GM12801 (cell line): Measurements from ENCODE around the gene GPR62.

Source experiments
- TF ChIP-seq, protein P1 (sequence below): IDR thresholded peaks from one replicate; pipeline ENCODE4 v1.5.1; 2011; ENCODE audit warnings: control low read depth; ENCODE audit not compliant: insufficient read length; ENCODE audit errors: extremely low read depth

GPR62 gene

DNA sequence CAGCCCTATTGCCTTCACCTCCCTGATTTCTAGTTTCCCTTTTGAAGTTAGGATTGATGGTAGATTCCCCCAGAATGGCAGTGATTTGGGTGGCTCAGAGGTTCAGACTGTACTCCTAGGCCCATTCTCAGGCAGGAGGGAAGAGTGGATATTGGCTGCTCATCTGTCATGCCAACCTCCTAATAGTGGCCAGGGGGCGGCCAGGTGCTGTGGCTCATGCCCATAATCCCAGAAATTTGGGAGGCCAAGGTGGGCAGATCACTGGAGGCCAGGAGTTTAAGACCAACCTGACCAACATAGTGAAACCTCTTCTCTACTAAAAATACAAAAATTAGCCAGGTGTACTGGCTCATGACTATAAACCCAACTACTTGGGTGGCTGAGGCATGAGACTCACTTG lies 24.7 kb upstream of the GPR62 start:
- TF ChIP-seq, protein P1, sequence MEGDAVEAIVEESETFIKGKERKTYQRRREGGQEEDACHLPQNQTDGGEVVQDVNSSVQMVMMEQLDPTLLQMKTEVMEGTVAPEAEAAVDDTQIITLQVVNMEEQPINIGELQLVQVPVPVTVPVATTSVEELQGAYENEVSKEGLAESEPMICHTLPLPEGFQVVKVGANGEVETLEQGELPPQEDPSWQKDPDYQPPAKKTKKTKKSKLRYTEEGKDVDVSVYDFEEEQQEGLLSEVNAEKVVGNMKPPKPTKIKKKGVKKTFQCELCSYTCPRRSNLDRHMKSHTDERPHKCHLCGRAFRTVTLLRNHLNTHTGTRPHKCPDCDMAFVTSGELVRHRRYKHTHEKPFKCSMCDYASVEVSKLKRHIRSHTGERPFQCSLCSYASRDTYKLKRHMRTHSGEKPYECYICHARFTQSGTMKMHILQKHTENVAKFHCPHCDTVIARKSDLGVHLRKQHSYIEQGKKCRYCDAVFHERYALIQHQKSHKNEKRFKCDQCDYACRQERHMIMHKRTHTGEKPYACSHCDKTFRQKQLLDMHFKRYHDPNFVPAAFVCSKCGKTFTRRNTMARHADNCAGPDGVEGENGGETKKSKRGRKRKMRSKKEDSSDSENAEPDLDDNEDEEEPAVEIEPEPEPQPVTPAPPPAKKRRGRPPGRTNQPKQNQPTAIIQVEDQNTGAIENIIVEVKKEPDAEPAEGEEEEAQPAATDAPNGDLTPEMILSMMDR: no peak

DNA sequence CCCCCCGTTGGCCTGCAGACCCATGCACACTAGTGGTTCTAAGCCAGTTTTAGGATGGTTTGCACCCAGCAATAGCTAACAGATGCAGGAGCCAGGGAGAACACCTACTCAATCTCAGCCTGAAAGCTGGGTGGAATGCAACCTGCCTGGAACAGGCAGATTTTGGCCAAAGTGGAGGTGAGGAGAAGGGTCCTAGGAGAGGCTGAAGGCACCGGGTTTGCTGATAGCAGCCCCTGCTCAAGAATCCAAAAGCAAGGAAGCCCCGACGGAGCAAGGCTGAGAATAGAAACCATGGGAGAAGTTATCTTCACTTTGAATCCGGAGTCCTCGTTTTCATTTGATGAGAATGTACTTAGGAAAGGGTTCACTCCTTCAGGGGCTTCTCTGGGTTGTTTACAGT lies 23.4 kb upstream of the GPR62 start:
- TF ChIP-seq, protein P1: no peak

DNA sequence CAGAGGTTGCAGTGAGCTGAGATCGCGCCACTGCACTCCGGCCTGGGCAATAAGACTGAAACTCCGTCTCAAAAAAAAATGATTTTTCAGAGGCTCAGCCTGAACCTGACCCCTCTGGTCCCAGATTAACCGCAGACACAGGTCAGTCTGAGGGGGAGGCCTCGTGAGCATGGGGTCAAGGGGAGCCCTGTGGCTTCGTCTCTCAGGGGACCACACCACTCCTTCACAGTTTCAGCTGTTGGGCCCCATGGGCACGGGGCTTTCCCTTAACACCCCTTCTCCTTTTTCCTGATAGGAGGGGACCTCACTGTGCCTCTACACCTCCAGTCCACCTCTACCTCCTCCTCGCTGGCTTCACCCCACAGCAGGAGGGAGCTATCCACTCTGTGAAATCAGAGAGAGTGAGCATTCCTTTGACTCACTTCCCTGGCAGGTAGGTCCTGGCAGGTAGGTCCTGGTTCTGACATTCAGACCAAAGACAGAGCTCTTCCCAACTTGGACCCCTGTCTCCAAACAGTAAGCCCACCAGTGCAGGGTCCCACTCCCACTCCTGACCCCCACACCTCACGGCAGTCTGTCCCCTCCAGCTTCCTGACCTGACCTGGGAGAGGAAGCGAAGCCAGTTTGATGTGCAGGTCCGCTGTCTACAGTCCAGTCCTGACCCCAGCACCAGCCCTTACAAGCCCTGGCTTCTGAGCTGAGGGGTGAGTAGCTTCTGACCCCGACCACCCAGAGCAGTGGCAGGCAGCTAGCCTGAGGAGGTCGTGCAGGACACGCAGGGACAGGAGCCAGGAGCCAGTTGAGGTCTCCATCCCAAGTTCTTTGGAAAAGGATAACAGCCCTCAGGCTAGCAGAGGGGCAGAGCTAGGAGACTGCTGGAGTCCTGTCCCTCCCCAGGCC lies 22.5 kb upstream of the GPR62 start:
- TF ChIP-seq, protein P1: no peak

DNA sequence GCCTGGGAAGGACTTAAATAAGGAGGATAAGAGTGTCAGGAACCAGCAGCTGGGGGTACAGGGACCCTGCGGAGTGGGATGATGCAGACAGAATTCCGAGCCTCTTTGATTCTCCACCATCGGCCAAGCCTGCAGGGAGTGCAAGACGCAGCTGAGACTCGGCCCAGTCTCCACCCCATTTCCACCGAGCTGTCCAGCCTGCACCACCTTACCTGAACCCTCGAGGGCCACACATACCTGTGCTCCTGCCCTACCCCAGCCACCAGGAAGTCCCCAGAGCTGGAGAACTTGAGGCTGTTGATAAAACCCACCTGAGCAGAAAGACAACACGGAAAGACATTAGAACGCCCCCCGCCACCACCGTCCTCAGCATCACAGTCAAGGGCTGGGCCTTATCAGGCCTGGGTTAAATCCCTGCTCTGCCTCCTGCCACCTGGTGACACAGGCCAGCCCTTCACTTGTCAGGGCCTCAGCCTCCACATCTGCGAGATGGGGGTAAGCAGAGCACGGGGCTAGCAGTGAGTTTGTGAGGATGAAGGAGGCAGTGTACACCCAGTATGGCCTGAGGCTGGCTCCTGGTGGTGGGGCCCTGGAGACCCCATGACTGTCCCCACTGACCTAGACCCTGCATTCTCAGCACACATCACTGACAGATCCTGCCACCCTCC lies 21.6 kb upstream of the GPR62 start:
- TF ChIP-seq, protein P1: no peak

DNA sequence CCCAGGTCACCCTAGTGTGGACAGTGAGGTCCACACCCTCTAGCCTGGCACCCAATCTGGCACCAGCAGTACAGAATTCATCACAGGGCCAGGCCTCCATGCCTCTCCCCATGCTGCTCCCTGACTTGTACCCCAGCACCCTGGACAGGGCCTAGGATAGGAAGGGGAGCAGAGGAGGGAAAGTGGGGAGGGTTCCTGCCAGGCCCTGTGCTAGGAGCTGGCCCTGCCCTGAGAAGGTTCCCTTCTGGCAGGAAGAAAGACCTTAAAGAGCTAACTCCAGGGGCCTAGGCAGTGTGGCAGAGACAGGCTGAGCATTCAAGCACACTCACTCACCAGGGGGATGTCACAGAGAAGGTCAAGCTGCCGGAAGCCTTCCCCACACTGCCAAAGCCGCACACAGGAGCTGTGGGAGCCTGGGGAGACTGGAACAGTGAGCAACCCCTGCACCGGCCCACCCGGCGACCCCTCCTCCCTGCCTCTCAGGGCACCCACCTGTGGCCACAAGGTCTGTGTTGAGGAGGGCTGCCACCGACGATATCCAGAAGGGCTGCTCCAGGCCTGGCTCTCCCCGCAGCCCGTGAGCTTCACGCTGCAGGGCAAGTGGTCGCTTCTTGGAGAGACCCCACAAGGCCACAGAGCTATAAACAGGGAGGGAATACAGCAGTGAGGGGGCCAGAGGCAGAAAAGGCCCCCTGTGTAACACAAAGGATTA lies 20.9 kb upstream of the GPR62 start:
- TF ChIP-seq, protein P1: no peak

DNA sequence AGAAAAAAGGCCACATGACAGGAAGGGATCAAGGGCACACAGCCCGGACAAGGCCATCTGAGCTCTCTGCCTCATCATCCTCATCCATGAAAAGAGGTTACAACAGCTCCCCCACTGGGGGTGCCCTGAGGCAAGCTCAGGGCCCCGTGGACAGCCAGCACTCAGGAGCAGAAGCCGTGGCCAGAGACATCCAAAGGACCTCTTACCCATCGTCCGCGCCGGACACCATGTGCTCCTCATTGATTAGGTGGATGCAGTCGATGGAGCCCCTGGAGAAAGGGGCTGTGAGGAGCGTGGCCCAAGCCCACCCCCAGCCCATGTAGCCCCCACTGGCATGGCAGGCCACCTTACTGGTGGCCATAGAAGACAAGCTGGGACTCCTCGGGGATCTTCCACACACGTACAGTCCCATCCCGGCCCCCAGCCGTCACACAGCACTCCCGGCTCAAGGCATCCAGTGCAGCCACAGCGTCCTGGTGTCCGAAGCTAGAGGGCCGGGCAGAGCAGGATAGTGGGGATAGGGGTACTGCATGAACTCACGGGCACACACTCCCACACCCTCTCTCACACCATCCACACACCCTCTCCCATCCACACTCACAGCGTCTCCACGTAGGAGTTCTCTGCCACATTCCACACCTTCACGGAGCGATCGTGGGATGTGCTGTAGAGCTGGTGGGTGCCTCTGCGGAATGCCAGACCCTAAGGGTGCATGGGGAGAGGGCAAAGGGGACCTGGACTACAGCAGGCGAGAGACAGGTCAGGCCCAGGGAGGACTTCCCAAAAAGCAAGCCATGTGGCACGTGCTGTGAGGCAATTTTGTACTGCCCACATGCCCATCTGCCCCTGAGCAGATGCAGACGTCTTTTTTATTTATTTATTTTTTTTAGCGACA lies 19.9 kb upstream of the GPR62 start:
- TF ChIP-seq, protein P1: no peak
